K562 (cell line): ENCODE measurements around the gene SLC16A10. TPM values are rescaled to one million over a fixed set of nuclear protein-coding genes. Genes with fewer than 3 reads are reported as not detected.

Experiments used
- ATAC-seq: fragments of 200-7000 bp; cut with Tn5 transposase; 3 replicates; pipeline ENCODE4 v1.9.1; 2020; ENCODE audit warnings: moderate library complexity
- BruUV-seq: library from RNA; stranded (reverse); fragments of 400-500 nt; replicated peaks from 2 replicates; lab custom pipeline; 2021; lab: Mats Ljungman, UMichigan
- CTCF ChIA-PET: fragments of 300-600 bp; formaldehyde crosslinking; extraction: SDS; loops from one replicate; lab custom pipeline; 2021; ENCODE audit warnings: low intra/inter-chr PET ratio; lab: Yijun Ruan, JAX
- POLR2A ChIA-PET: fragments of 300-600, 350-650 bp; sonication (Branson Sonifier 250); formaldehyde crosslinking; extraction: SDS; loops from one replicate; lab custom pipeline; 2021; ENCODE audit warnings: antibody characterized with exemption, inconsistent platforms; lab: Yijun Ruan, JAX
- DNase-seq, 4 experiments: peaks; one replicate each; pipeline versions ENCODE4 v3.0.0 to v3.0.0-alpha.2; 2011 to 2018; ENCODE audit warnings: low spot score in 3 of 4, mixed read lengths in 3 of 4; ENCODE audit errors: extremely low read depth in 1 of 4
- FAIRE-seq: peaks from 2 replicates; lab custom pipeline; 2011; peaks lifted over from hg19 to GRCh38; lab: Jason Lieb, UNC
- H2AFZ ChIP-seq: 2 replicates; pipeline ENCODE4 v1.6.0; 2011; ENCODE audit warnings: low read depth, low read length, control low read depth, inconsistent platforms
- H3K27ac ChIP-seq: fragments of 200-600 bp; 3 replicates; pipeline ENCODE4 v1.8.0; 2011; ENCODE audit warnings: low read depth, mild to moderate bottlenecking, control low read depth, inconsistent platforms, low read length, moderate library complexity, mixed read lengths; ENCODE audit errors: extremely low read depth
- H3K27me3 ChIP-seq, 2 experiments: fragments of 300-600 bp in 1 of 2; 2 replicates in 1 of 2; 3 replicates in 1 of 2; pipeline versions ENCODE4 v1.6.0 to v1.8.0; 2011; ENCODE audit warnings: inconsistent platforms in 2 of 2, low read length in 2 of 2, mild to moderate bottlenecking in 1 of 2, mixed read lengths in 1 of 2, moderate library complexity in 1 of 2; ENCODE audit not compliant: control insufficient read depth in 2 of 2, insufficient read depth in 2 of 2
- H3K36me3 ChIP-seq: fragments of 300-600 bp; 3 replicates; pipeline ENCODE4 v1.8.0; 2011; ENCODE audit warnings: mild to moderate bottlenecking, low read length, inconsistent platforms; ENCODE audit not compliant: control insufficient read depth, insufficient read depth
- H3K4me1 ChIP-seq, 2 experiments: fragments of 200-600 bp in 1 of 2; replicated peaks in 1 of 2; 2 replicates in 1 of 2; 3 replicates in 1 of 2; pipeline versions ENCODE4 v1.5.1 to v1.8.0; 2011; ENCODE audit warnings: inconsistent platforms in 2 of 2, low read length in 2 of 2, mild to moderate bottlenecking in 1 of 2, mixed read lengths in 1 of 2, moderate library complexity in 1 of 2; ENCODE audit not compliant: control insufficient read depth in 2 of 2, insufficient read depth in 2 of 2
- H3K4me2 ChIP-seq: 2 replicates; pipeline ENCODE4 v1.6.1; 2011; ENCODE audit warnings: low read length, control low read depth, inconsistent platforms, mixed read lengths; ENCODE audit not compliant: insufficient read depth
- H3K4me3 ChIP-seq: fragments of 200-600 bp; sonication (generic), shearing (Covaris generic); 2 replicates; pipeline ENCODE4 v1.5.1; 2016; ENCODE audit warnings: control low read depth, inconsistent platforms
- H3K79me2 ChIP-seq: fragments of 200-600 bp; 3 replicates; pipeline ENCODE4 v1.8.0; 2011; ENCODE audit warnings: low read length, inconsistent platforms; ENCODE audit not compliant: control insufficient read depth, insufficient read depth
- H3K9ac ChIP-seq, 2 experiments: 2 replicates each; pipeline versions ENCODE4 v1.6.0 to v1.6.1; 2011; ENCODE audit warnings: low read depth in 2 of 2, low read length in 2 of 2, control low read depth in 1 of 2, inconsistent platforms in 1 of 2, mild to moderate bottlenecking in 1 of 2, mixed read lengths in 1 of 2; ENCODE audit not compliant: insufficient read depth in 1 of 2
- H3K9me1 ChIP-seq: one replicate; pipeline ENCODE4 v1.6.0; 2011; ENCODE audit warnings: inconsistent platforms, mild to moderate bottlenecking, low read length, moderate library complexity; ENCODE audit not compliant: control insufficient read depth, insufficient read depth
- H3K9me3 ChIP-seq: replicated peaks from 2 replicates; pipeline ENCODE4 v1.5.1; 2011; ENCODE audit warnings: low read depth, low read length, inconsistent platforms; ENCODE audit not compliant: control insufficient read depth, insufficient read depth
- H4K20me1 ChIP-seq: replicated peaks from 2 replicates; pipeline ENCODE4 v1.6.1; 2011; ENCODE audit warnings: low read length, inconsistent platforms, mixed read lengths; ENCODE audit not compliant: control insufficient read depth, insufficient read depth
- BRCA1 ChIP-seq, 2 experiments: fragments of 450-650 bp in 1 of 2; sonication (generic) in 1 of 2; formaldehyde crosslinking in 1 of 2; IDR thresholded peaks; 2 replicates each; pipeline versions ENCODE4 v1.5.0 to v1.6.1; 2017 to 2020; ENCODE audit warnings: mild to moderate bottlenecking in 1 of 2, missing genetic modification reagents in 1 of 2
- CBX3 ChIP-seq, 2 experiments: IDR thresholded peaks; 1 replicate in 1 of 2; 2 replicates in 1 of 2; pipeline ENCODE4 v1.6.1; 2012; ENCODE audit warnings: inconsistent platforms in 2 of 2, low read length in 2 of 2, borderline replicate concordance in 1 of 2, control low read depth in 1 of 2
- CEBPZ ChIP-seq: fragments of 150-350 bp; IDR thresholded peaks from 2 replicates; pipeline ENCODE4 v1.6.1; 2014; ENCODE audit warnings: low read depth, mild to moderate bottlenecking, low read length, borderline replicate concordance
- GATAD2B ChIP-seq: fragments of 450-650 bp; IDR thresholded peaks from 2 replicates; pipeline ENCODE4 v1.6.1; 2017; ENCODE audit warnings: mild to moderate bottlenecking, borderline replicate concordance
- HSF4 ChIP-seq: fragments of 250-450 bp; sonication (Bioruptor Pico); IDR thresholded peaks from 2 replicates; pipeline ENCODE4 v2.1.2; 2022; ENCODE audit warnings: mild to moderate bottlenecking, moderate library complexity, borderline replicate concordance
- MAZ ChIP-seq, 2 experiments: fragments of 450-650 bp in 1 of 2; sonication (generic) in 1 of 2; formaldehyde crosslinking; IDR thresholded peaks in 1 of 2; conservative IDR thresholded peaks in 1 of 2; 2 replicates each; pipeline versions ENCODE4 v1.4.0 to v1.5.0; 2020; ENCODE audit warnings: mild to moderate bottlenecking in 1 of 2, missing genetic modification reagents in 1 of 2
- PTBP1 ChIP-seq: fragments of 200-400 bp; formaldehyde crosslinking; IDR thresholded peaks from 2 replicates; pipeline ENCODE4 v1.6.1; 2017; ENCODE audit warnings: low read depth, low read length
- ZNF174 ChIP-seq: fragments of 250-450 bp; sonication (Bioruptor Pico); IDR thresholded peaks from 2 replicates; pipeline ENCODE4 v1.4.0; 2020; ENCODE audit warnings: mild to moderate bottlenecking
- WGBS: fragments of 100-300 bp; shearing (Covaris generic); methylation state at CpG from one replicate; pipeline ENCODE4 v1.1.6; 2016; ENCODE audit warnings: low coverage, mixed read lengths; ENCODE audit not compliant: insufficient coverage; ENCODE audit errors: missing lambda C conversion rate; 5-methylcytosine and 5-hydroxymethylcytosine counted together
- in situ Hi-C: fragments of 300-500 bp; cut with MboI; formaldehyde crosslinking; loops from 4 replicates; pipeline ENCODE4 v1.15.0; 2018; ENCODE audit warnings: inconsistent platforms, mixed read lengths
- intact Hi-C: fragments of 100-400 bp; cut with micrococcal nuclease; formaldehyde crosslinking; loops from 2 replicates; pipeline ENCODE4 v1.14.2; 2022
- polyA plus RNA-seq, 8 experiments: library from polyadenylated mRNA; depleted of rRNA in 4 of 8; stranded (reverse) in 5 of 8; unstranded in 3 of 8; fragments of >200 nt; fragmentation: Nextera tagmentation in 2 of 8; fragmentation: Illumina TruSeq in 1 of 8; extraction: Ambion mirVana in 2 of 8; extraction: Trizol in 1 of 8; gene quantifications; 2 replicates each; pipeline versions ENCODE4 v1.2.1 to v1.2.3, GENCODE V29; 2011 to 2014; ENCODE audit warnings: inconsistent platforms in 1 of 8, missing spikeins in 1 of 8
- total RNA-seq, 7 experiments: library from RNA; depleted of rRNA in 6 of 7; stranded (reverse); fragments of >200 nt in 6 of 7; fragmentation: Illumina TruSeq in 2 of 7; extraction: Trizol in 2 of 7; gene quantifications; 2 replicates each; pipeline versions ENCODE4 v1.2.1 to v1.2.3, GENCODE V29; 2011 to 2021; ENCODE audit warnings: low replicate concordance in 1 of 7

The SLC16A10 gene
- total and polyA plus RNA-seq, 9 of the 15 experiments (the other 6 are each of a cell fraction or from before 2014, with no cell fraction given), result 0.02 to 0.54 (median 0.24) TPM; not detected in 4

GRCh38 chr6:111159633-111160032 is 72.3 kb downstream of the SLC16A10 start (continued):
- no peak for TF ChIP-seq ZNF174 (CRISPR knock-in tag)
- TF ChIP-seq MAZ (CRISPR knock-in tag; conservative IDR thresholded peaks at IDR 0.05 in 1 of 2, IDR thresholded peaks at IDR 0.05 in 1 of 2), result no peak
- no peak for TF ChIP-seq GATAD2B

- BruUV-seq, result no TSS peak
- Histone ChIP-seq H4K20me1 (no peaks in the 10 kb centered on the region), H3K36me3 (no peaks in the 10 kb centered on the region), H2AFZ (no peak overlapping the region), H3K27me3 (no peaks in the 10 kb centered on the region), H3K4me2 (no peak overlapping the region), H3K9me1 (no peaks in the 10 kb centered on the region), H3K9me3 (no peaks in the 10 kb centered on the region), H3K4me3 (no peak overlapping the region), H3K79me2 (no peaks in the 10 kb centered on the region), H3K9ac (no peak overlapping the region), H3K4me1 (no peaks in the 10 kb centered on the region), H3K27ac (no peak overlapping the region)
- 0% methylated on average over 2 of the region's 2 CpGs for WGBS
- no peak for ATAC-seq
- TF ChIP-seq HSF4 (CRISPR knock-in tag), result no peak
- in situ Hi-C loops (no loop called here), intact Hi-C loops (no loop called here)
- ChIA-PET POLR2A (no interaction called here), CTCF (no interaction called here)
- no peak for FAIRE-seq
- no peak for DNase-seq
These were observed 74.3 kb downstream of the SLC16A10 start for GRCh38 chr6:111161650-111162049.

- no peaks in the 10 kb centered on the region for H3K36me3 ChIP-seq
- no peaks in the 10 kb centered on the region for H3K79me2 ChIP-seq
- H3K9ac ChIP-seq, result no peak overlapping the region
- no peaks in the 10 kb centered on the region for H3K9me3 ChIP-seq
- no peaks in the 10 kb centered on the region for H3K9me1 ChIP-seq
- H3K27ac ChIP-seq, result no peak overlapping the region
- H3K4me2 ChIP-seq, result no peak overlapping the region
- H3K4me1 ChIP-seq, result no peaks in the 10 kb centered on the region
- no peak overlapping the region for H2AFZ ChIP-seq
- DNase-seq (no peak), ATAC-seq (no peak)
- POLR2A ChIA-PET, result no interaction called here
- intact Hi-C loops, result no loop called here
- no TSS peak for BruUV-seq
- TF ChIP-seq CEBPZ, result peak; percentile 47; the same call in 1 of the 2 replicates
- 0 out of 3 replicates have a peak, but pooled peaks of 1 of the 2 experiments have one; percentile 25 for TF ChIP-seq CBX3 (IDR thresholded peaks at IDR 0.05; ENCODE audit: borderline replicate concordance in 1 of 2, low read length in 2 of 2)
- TF ChIP-seq BRCA1 (IDR thresholded peaks at IDR 0.05), result no peak
- no peak for TF ChIP-seq BRCA1 (CRISPR knock-in tag; IDR thresholded peaks at IDR 0.05)
- TF ChIP-seq PTBP1, result no peak
- TF ChIP-seq, all 486 proteins: peak for 2
- CTCF ChIA-PET, result no interaction called here
- Histone ChIP-seq H3K4me3 (no peak overlapping the region), H4K20me1 (no peaks in the 10 kb centered on the region), H3K27me3 (no peaks in the 10 kb centered on the region)
- no peak for FAIRE-seq
- in situ Hi-C loops, result no loop called here
These were observed 75.2 kb downstream of the SLC16A10 start for GRCh38 chr6:111162504-111162903.
